ENCODE results near the gene TRIM39. TPM values are rescaled to one million over a fixed set of nuclear protein-coding genes. Genes with fewer than 3 reads are reported as not detected.

Gene TRIM39
- polyA plus RNA-seq, 1 of the 3 experiments (the other 2 are of a cell fraction), result 6.5 TPM

DNA sequence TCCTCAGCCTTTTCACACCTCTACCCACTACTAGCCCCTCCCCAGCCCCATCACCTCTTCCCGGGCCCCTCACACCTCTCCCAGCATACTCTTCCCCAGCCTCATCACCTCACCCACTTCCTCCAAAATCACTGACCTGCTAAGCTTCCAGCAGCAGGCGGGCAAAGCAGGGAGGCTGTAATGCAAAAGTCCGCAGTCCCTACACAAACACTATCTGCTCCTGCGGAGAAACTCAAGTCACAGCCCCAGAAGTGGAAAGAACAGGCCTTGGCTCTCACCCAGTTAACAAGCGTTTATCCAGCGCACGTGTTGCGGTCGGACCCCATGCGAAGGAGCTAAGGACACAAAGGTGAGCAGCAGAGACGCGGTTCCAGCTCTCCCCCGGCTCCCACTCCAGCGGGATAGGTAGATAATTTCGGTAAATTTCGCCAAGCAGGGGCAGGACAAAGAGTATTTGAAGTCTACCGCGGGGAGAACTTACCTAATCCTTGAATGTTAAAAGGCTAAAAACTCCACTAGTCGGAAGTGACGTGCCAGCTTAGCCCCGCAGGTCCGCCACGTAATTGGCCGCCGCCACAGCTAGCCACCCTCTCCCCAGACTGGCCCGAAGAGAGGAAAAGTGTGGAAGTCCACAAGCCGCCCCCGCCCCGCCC is 728 bp upstream of the TRIM39 start:
- no peak for DNase-seq
- Histone ChIP-seq H3K4me1 (ENCODE audit: control insufficient read depth in 1 of 2, insufficient read depth in 2 of 2, low read depth in 1 of 2, low read length in 1 of 2) (peaks cover 6 to 7% of the 10 kb centered on the region in 2 experiments; a peak in 2 of 4 replicates), H3K4me3 (ENCODE audit: low read depth in 2 of 2, low read length in 1 of 2) (peak overlapping the region; percentile 77 to 96), H2AFZ (ENCODE audit: low read depth) (peak overlapping the region; percentile 94), H3K36me3 (replicated peaks in 1 of 2; ENCODE audit: control insufficient read depth in 1 of 2, insufficient read depth in 2 of 2, low read length in 1 of 2) (peaks cover 13 to 18% of the 10 kb centered on the region in 2 experiments), H3K4me2 (peak overlapping the region; percentile 87), H4K20me1 (ENCODE audit: insufficient read depth) (peaks cover 40% of the 10 kb centered on the region), H3K9me2 (no peaks in the 10 kb centered on the region), H3F3A (replicated peaks; ENCODE audit: insufficient read depth) (peaks cover 4% of the 10 kb centered on the region), H3K79me2 (ENCODE audit: insufficient read depth) (peaks cover 57% of the 10 kb centered on the region), H3K27ac (ENCODE audit: low read depth in 2 of 2, low read length in 1 of 2) (peak overlapping the region; percentile 89 to 98), H3K9ac (peak overlapping the region; percentile 89), H3K27me3 (ENCODE audit: insufficient read depth) (no peaks in the 10 kb centered on the region), H3K9me3 (no peaks in the 10 kb centered on the region)
- POLR2A ChIA-PET, result interaction anchor here (0.6 to 2.3 kb wide), 7 partner anchors 11 to 288 kb away, joined by 4 to 10 read pairs (median 5); partner anchors contain the start of gene TRIM26
- WGBS (ENCODE audit: low lambda C conversion rate), result 2% methylated on average over 21 of the region's 29 CpGs
- CTCF ChIA-PET, result interaction anchor here (0.9 to 2.0 kb wide), 4 partner anchors 12 to 107 kb away, joined by 3 to 19 read pairs (median 4); no protein-coding TSS in a partner anchor
- TF ChIP-seq, protein P1, sequence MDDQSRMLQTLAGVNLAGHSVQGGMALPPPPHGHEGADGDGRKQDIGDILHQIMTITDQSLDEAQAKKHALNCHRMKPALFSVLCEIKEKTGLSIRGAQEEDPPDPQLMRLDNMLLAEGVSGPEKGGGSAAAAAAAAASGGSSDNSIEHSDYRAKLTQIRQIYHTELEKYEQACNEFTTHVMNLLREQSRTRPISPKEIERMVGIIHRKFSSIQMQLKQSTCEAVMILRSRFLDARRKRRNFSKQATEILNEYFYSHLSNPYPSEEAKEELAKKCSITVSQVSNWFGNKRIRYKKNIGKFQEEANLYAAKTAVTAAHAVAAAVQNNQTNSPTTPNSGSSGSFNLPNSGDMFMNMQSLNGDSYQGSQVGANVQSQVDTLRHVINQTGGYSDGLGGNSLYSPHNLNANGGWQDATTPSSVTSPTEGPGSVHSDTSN (IDR thresholded peaks at IDR 0.05), result no peak
- TF ChIP-seq FOXM1 (IDR thresholded peaks at IDR 0.05; ENCODE audit: low read depth), result no peak
- TF ChIP-seq FOSL2 (IDR thresholded peaks at IDR 0.05; ENCODE audit: borderline replicate concordance, low read depth), result no peak
- no peak for TF ChIP-seq ELF1 (IDR thresholded peaks at IDR 0.05)
- no peak for TF ChIP-seq MEF2A (IDR thresholded peaks at IDR 0.05; ENCODE audit: borderline replicate concordance, low read depth)
- TF ChIP-seq NFIC (IDR thresholded peaks at IDR 0.05; ENCODE audit: borderline replicate concordance), result no peak
- no peak for TF ChIP-seq USF1 (IDR thresholded peaks at IDR 0.05; ENCODE audit: borderline replicate concordance, low read depth)
- no peak for TF ChIP-seq IRF3 (IDR thresholded peaks at IDR 0.05; ENCODE audit: low read depth, low read length)
- no peak for TF ChIP-seq EZH2phosphoT487 (IDR thresholded peaks at IDR 0.05; ENCODE audit: borderline replicate concordance, low read depth)
- no peak for TF ChIP-seq REST (IDR thresholded peaks at IDR 0.05; ENCODE audit: low read depth, low read length)
- TF ChIP-seq MAX (IDR thresholded peaks at IDR 0.05; ENCODE audit: low read depth), result peak; percentile 92
- no peak for TF ChIP-seq EP300 (IDR thresholded peaks at IDR 0.05; ENCODE audit: borderline replicate concordance in 1 of 2, low read depth in 1 of 2, low read length in 1 of 2)
- TF ChIP-seq RAD21 (IDR thresholded peaks at IDR 0.05; ENCODE audit: low read length), result no peak
- 0 out of 2 replicates have a peak, but pooled peaks have one; percentile 39 for TF ChIP-seq GABPA (IDR thresholded peaks at IDR 0.05; ENCODE audit: low read depth)
- peak; percentile 26; the same call in 1 of the 2 replicates for TF ChIP-seq TAF1 (IDR thresholded peaks at IDR 0.05; ENCODE audit: borderline replicate concordance, low read depth, low read length)
- TF ChIP-seq YY1 (IDR thresholded peaks at IDR 0.05; ENCODE audit: low read depth), result no peak
- TF ChIP-seq MXI1 (IDR thresholded peaks at IDR 0.05; ENCODE audit: low read depth, low read length), result peak; percentile 67
- no peak for TF ChIP-seq USF2 (IDR thresholded peaks at IDR 0.05; ENCODE audit: borderline replicate concordance, low read depth, low read length)
- TF ChIP-seq JUND (IDR thresholded peaks at IDR 0.05), result no peak
- TF ChIP-seq CTCF (IDR thresholded peaks at IDR 0.05), result no peak
- TF ChIP-seq GATA2 (CRISPR knock-in tag; IDR thresholded peaks at IDR 0.05), result no peak
- no peak for TF ChIP-seq RXRA (IDR thresholded peaks at IDR 0.05; ENCODE audit: borderline replicate concordance, low read depth)
- no peak for TF ChIP-seq RCOR1 (IDR thresholded peaks at IDR 0.05; ENCODE audit: low read length)

Data from SK-N-SH (cell line).